IPS-NIHi7 (cell line): Measurements from ENCODE around the gene S100A7.
"Not testable (repeated sequence)": the region's sequence is repeated elsewhere in the genome, so short reads cannot be mapped to it uniquely, and the experiment has no call there.

Experiments
- DNase-seq: peaks from one replicate; pipeline ENCODE4 v3.0.0; 2012; ENCODE audit warnings: mixed read lengths; ENCODE audit errors: extremely low spot score

Gene S100A7

DNA sequence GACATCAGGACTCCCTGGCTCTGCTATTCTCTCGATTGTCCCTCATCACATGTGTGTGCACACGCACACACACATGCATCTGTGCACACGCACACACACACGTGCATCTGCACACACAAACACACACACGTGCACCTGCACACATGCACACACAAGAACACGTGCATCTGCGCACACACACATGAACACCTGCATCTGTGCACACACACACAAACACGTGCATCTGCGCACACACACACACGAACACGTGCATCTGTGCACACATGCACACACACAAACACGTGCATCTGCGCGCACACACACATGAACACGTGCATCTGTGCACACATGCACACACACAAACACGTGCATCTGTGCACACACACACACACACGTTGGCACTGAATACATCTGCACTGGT, 29.4 kb downstream of the S100A7 start:
- no peak for DNase-seq

DNA sequence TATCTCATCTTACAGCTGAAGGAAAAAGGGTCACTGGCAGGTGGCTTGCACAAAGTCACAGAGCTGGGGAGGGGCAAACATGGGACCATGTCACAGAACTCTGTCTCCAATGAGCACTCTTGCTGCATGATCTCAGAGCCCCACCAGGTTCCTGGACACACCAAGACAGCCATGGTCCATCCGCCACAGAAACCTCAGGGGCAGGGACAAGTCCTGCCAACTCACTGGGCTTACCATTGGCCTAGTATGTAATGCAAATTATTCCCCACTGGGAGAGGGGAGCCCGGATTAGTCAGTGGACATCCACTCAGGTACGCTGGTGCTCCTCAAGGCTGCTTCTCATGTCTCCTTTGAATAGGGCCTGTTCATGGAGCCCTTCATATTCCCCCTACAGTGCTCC, 29.9 kb downstream of the S100A7 start:
- no peak for DNase-seq

GRCh38 chr1:153430166-153430553, 30.3 kb downstream of the S100A7 start:
- DNase-seq = no peak

DNA sequence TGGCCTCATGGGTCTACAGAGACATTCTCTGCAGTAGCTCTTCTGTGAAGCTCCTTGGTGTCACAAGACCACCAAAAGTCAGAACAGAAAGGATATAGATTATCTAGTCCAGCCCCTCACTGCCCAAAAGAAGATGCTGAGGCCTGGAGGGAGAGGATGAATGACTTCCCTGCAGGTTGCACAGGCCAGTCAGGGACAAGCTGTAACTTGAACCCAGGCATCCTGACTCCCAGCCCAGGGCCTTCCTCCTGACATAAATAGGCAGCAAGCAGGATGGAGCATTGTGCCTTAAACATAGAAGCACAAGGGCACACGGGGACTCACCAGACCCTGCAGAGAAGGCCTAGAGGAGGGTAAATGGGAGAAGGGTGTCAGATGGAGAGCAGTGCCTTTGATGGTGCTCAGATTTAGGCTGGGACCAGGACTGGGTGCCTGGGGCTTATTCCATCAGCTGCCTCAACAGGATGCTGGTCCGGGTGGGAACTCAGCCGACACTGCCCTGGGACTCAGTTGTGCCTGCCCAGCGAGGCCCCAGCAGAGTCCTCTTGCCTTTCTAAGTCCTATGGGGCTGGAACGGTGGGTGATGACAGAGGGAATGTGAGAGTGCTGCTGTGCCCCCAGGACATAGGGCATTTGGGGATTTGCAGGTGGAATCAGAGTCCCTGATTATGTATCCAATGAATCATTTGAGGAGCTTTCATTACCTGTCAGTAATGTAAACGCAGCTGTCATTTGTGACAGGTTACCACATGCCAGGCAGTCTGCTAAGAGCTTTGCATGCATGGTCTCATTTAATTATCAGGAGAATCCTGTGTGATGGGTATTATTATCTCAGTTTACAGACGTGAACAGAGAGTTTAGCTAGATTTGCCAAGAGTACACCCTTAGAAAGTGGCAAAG, 30.9 kb downstream of the S100A7 start:
- DNase-seq = no peak

DNA sequence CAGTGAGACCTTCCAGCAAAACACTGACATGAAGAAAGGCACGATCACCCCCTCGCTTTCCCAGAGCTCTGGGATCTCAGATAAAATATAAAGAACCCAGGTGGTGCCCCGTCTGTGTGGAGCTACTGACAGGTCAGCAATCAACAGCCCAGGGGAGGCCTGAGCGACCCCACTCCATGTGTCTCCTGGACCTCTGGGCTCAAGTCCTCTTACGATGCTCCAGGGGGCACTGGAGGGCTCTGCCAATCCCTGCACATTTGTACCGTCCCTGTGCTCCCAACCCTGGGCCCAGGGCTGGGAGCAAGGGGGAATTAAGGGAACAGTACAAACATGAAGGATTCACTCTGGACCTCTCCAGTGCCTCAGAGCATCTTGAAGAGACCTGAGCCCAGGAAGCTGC, 31.7 kb downstream of the S100A7 start:
- DNase-seq = peak; percentile 53

DNA sequence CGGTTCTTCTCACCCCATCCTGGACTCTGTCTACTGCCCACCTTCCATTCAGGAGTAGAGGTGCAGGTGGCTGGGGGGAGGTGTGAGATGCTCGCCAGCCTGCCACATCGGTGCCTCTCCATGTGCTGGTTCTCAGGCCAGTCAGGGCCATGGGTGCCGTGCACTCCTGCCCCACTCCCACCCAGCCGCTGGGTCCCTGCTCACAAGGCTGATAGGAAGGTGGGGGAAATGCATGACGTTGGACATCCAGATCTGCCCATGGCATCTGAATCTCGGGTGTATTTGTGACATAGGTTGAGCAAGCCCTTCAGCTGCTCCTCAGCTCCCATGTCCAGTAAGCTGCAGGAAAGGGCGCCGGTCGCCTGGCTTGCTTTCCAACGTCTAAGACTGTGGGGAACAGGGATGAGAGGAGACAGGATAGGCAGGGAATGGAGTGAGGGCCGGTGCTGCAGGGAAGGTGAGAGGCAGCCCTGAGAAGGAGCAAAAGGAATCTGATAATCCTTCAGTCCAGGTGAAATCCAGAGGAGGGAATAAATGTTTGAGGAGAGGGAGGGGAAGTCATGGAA, 32.3 kb downstream of the S100A7 start:
- DNase-seq = no peak

- no peak for DNase-seq
Observed at GRCh38 chr1:153426809-153427208, 33.6 kb downstream of the S100A7 start.

GRCh38 chr1:153422450-153423068, 37.9 kb downstream of the S100A7 start:
- peak; percentile 71 for DNase-seq

DNA sequence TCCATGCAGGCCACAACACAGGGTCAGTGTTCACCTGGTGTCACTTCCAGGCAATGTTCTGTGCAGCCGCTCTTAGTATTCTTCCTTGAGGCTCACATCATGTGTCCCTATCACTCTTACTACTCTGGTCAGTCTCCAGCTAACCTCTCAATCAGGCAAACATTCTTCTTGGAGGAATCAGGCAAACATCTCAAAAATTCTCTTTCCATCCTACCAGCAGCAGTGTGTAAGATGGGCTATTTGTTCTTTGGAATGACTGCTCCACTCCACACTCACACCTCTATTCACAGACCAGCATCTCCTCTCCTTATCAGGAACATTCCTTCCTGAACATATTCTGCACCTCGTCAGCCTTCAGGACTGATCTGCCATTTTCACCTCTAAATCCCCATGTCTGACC, 40.1 kb downstream of the S100A7 start:
- no peak for DNase-seq

DNA sequence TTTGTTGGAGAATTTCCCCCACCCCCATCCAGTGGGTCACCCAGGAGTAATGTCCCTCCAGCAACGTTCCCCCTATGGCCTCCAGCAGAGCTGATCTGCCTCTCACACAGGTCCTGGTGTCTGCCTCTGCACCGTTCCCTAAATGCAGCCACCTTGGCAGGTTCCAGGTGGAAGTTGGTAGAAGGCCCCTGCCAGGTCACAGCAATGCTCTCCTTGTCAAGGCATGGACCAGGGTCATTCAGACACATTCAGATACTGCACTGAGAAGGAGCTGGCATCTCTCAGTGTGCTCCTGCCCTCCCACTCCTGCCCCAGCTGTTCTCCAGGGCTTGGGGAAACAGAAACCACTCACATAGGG, 41.0 kb downstream of the S100A7 start:
- DNase-seq = not testable (repeated sequence)

GRCh38 chr1:153418758-153419435, 41.6 kb downstream of the S100A7 start:
- not testable (repeated sequence) for DNase-seq

DNA sequence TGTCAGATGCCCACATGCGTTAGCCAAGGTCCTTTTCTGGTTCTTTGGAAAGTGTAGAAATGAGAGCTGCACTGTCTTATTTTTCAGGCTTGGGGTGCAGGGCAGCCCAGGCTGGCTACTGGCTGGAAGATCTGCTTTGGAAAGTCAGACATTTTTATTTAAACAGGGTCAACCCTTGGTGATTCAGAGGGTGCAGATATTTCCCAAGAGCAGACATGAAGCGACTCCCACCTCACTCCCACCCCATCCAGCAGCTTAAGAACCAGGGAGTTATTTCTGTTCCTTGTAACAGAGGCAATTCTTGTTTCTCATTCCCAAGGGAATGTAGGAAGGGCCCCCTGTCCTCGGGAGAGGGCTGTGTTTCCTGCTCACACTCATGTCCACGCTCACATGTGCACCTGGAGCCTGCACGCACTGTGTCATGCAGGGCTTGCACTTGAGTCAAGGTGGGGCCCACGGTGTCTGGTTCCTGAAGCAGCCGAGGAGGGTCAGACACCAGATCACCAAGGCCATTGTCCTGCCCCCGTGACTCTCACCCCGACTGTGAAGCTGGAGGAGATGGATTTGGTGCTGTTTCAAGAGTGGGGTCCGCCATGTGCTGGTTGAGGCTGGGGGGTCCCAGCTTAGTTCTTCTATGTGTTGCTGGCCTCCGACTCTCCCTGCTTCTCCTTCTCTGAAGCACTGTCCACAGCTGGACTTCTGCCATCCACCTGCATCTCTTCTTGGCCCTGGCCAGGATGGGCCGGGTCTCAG, 43.1 kb downstream of the S100A7 start:
- no peak for DNase-seq

DNA sequence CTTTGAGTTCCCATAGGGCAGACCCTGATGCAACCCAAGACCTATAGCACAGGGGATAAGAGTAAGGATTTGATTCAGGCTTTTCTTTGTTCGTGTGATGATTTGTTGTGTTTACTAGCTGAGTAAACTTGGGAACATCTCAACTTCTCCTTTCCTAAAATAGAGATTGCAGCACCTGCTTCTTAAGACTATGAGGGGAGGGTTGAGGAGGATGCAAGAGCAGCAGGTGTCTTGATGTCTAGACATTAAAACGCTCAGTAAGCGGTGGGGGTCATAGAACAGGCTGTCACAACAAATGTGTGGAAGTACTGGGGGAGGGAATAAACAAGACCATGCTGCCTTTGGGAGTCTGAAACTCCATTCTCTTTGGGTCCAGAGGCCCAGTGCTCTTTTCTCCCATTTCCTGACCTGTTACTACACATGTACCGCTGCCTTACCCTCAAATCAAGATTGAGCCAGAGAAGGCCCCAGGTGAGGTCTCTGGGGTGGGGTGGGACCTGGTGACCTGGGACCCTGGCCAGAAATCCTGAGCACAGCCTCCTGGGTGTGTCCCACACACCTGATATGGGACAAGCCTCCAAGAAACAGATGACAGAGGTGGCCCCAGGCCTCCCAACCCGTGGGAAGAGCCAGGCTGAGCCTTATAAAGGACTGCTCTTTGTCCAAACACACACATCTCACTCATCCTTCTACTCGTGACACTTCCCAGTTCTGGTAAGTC, 44.4 kb downstream of the S100A7 start, which contains the start of gene S100A7A:
Gene S100A7A, plus strand, starts transcription at position 671 of the 721 bp plus-strand sequence. CDS start 1,563 bp downstream, outside the sequence.
- DNase-seq = no peak

DNA sequence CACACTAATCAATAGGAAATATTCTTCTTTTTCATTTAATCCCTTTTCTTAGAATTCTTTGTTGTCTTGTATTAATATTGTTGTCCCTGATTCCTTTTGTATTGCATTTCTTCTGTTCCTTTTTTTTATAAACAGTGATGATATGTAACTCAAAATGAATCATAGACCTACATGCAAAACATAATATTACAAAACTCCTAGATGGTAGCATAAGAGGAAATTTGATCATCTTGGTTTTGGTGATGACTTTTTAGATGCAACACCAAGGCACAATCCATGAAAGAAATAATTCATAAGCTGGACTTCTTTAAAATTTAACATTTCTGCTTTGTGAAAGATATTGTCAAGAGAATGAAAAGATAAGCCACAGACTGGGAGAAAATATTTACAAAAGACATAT, 46.5 kb downstream of the S100A7 start:
- not testable (repeated sequence) for DNase-seq
